ENCODE results near the gene MPDZ.

Gene MPDZ

GRCh38 chr9:13064676-13065075 is 214.8 kb downstream of the MPDZ start:
- Histone ChIP-seq H3K27ac (no peak overlapping the region), H3K4me3 (no peak overlapping the region)
- no peak for DNase-seq (ENCODE audit: low spot score)
- TF ChIP-seq, protein P1, sequence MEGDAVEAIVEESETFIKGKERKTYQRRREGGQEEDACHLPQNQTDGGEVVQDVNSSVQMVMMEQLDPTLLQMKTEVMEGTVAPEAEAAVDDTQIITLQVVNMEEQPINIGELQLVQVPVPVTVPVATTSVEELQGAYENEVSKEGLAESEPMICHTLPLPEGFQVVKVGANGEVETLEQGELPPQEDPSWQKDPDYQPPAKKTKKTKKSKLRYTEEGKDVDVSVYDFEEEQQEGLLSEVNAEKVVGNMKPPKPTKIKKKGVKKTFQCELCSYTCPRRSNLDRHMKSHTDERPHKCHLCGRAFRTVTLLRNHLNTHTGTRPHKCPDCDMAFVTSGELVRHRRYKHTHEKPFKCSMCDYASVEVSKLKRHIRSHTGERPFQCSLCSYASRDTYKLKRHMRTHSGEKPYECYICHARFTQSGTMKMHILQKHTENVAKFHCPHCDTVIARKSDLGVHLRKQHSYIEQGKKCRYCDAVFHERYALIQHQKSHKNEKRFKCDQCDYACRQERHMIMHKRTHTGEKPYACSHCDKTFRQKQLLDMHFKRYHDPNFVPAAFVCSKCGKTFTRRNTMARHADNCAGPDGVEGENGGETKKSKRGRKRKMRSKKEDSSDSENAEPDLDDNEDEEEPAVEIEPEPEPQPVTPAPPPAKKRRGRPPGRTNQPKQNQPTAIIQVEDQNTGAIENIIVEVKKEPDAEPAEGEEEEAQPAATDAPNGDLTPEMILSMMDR (IDR thresholded peaks at IDR 0.05), result no peak

DNA sequence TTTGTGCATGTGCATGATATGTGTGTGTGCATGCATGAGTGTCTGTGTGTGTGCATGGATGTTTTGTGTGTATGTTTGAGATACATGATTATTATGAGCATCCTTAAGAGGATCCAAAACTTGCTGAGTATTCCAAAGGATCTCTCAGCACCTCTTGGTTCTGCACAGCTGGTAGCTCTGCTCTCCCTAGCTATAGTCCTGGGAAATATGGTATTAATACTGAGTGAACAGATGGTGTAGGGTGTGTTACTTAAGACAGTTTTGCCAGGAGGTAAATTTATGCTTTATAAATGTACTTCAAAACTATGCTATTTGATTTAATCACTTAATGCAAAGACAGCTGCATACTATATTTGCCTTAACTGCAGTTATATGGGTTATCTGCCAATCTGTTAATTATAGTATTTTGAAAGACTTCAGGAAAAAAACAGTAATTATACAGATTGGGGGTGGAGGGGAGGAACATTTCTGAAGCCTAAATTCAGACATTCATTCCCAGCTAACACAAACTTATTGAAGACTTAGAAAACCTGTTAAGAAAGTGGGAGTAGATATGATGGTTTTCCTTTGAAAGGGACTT is 215.5 kb downstream of the MPDZ start:
- Histone ChIP-seq H3K27ac (no peak overlapping the region), H3K4me3 (no peak overlapping the region)
- DNase-seq (ENCODE audit: low spot score), result no peak
- TF ChIP-seq, protein P1 (IDR thresholded peaks at IDR 0.05), result no peak

DNA sequence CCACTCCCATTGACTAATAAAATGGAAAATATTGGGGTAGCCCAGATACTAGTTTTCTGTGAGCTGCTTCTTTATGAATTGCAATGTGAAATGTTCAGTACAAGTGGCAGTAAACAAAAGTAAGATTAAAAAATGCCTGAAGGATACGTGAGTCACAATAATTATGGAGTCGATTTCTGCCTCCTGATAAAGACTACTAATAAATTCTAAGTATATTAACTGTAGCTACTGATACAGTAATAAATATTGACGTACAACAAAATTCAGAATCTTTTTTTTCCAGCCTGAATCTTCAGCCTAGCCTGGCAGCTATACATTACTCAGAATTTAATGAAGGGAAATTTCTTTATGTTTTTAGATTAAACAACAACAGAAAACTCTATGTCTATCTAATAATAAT is 218.1 kb downstream of the MPDZ start:
- no peak for DNase-seq (ENCODE audit: low spot score)
- Histone ChIP-seq H3K27ac (no peak overlapping the region), H3K4me3 (no peak overlapping the region)
- TF ChIP-seq, protein P1 (IDR thresholded peaks at IDR 0.05), result no peak

All from coronary artery (tissue), 2 donors.